Heart left ventricle (tissue), 16 donors: ENCODE measurements around the gene GOSR2. TPM values are rescaled to one million over a fixed set of nuclear protein-coding genes. Genes with fewer than 3 reads are reported as not detected.

ENCODE experiments used
- ATAC-seq, 4 donors: fragments of 200-7000 bp; cut with Tn5 transposase; one replicate each; pipeline ENCODE4 v1.9.1; 2020 to 2022; ENCODE audit warnings: moderate library complexity in 4 of 4, mild to moderate bottlenecking in 3 of 4, moderate number of reproducible peaks in 1 of 4
- DNase-seq, 5 donors: peaks; one replicate each; pipeline ENCODE4 v3.0.0-alpha.2; 2020
- H3K27ac ChIP-seq, 12 donors: fragments of 200-600 bp; sonication (generic) in 4 of 12; one replicate each; pipeline versions ENCODE4 v1.5.0 to v1.8.0; 2016 to 2022; ENCODE audit warnings: mild to moderate bottlenecking in 2 of 12
- H3K27me3 ChIP-seq, 9 donors: fragments of 200-600 bp; sonication (generic) in 2 of 9; one replicate each; pipeline versions ENCODE4 v1.5.1 to v1.8.0; 2016 to 2022; ENCODE audit warnings: mild to moderate bottlenecking in 3 of 9
- H3K36me3 ChIP-seq, 9 donors: fragments of 200-600 bp; sonication (generic) in 2 of 9; one replicate each; pipeline versions ENCODE4 v1.5.0 to v1.8.0; 2018 to 2022; ENCODE audit warnings: mild to moderate bottlenecking in 2 of 9
- H3K4me1 ChIP-seq, 12 donors: fragments of 200-600 bp; sonication (generic) in 4 of 12; one replicate each; pipeline versions ENCODE4 v1.5.0 to v1.8.0; 2016 to 2022; ENCODE audit warnings: mild to moderate bottlenecking in 3 of 12
- H3K4me3 ChIP-seq, 12 donors: fragments of 200-600 bp; sonication (generic) in 4 of 12; one replicate each; pipeline versions ENCODE4 v1.5.0 to v1.8.0; 2017 to 2022; ENCODE audit warnings: mild to moderate bottlenecking in 9 of 12, moderate library complexity in 4 of 12
- H3K9me3 ChIP-seq, 12 donors: fragments of 200-600 bp; sonication (generic) in 4 of 12; one replicate each; pipeline versions ENCODE4 v1.5.0 to v1.8.0; 2016 to 2022; ENCODE audit warnings: mild to moderate bottlenecking in 1 of 12
- CTCF ChIP-seq, 12 donors: fragments of 200-600 bp; sonication (generic) in 4 of 12; IDR thresholded peaks; one replicate each; pipeline versions ENCODE4 v1.5.0 to v1.8.0; 2018 to 2022; ENCODE audit warnings: antibody characterized with exemption in 12 of 12, mild to moderate bottlenecking in 5 of 12
- POLR2A ChIP-seq, 2 donors: fragments of 450-650 bp; IDR thresholded peaks; one replicate each; pipeline ENCODE4 v1.6.1; 2017; ENCODE audit warnings: antibody characterized with exemption in 2 of 2, mild to moderate bottlenecking in 2 of 2, moderate library complexity in 2 of 2
- WGBS, 4 donors: extraction: QIAGEN DNeasy Blood & Tissue Kit in 2 of 4; methylation state at CpG; one replicate each; pipeline versions ENCODE4 v1.1.5 to v1.1.7; 2013 to 2018; 5-methylcytosine and 5-hydroxymethylcytosine counted together
- intact Hi-C, 10 donors: fragments of 100-400 bp; cut with DNase I; formaldehyde crosslinking; loops; one replicate each; pipeline versions ENCODE4 v1.11.1 to v1.14.2; 2022
- polyA plus RNA-seq, 2 donors: library from polyadenylated mRNA; stranded (reverse); fragments of 200-250 nt; gene quantifications; one replicate each; pipeline ENCODE4 v1.2.3, GENCODE V29; 2013
- total RNA-seq, 9 donors: library from RNA; depleted of rRNA in 2 of 9; stranded (reverse); fragments of >200 nt in 2 of 9; fragmentation: NEBNext Ultra II Directional in 3 of 9; extraction: Animal tissue kit (Norgen Biotek cat#: 25700) in 3 of 9; gene quantifications; one replicate each; pipeline versions ENCODE4 v1.1.0 to v1.2.4, GENCODE V29; 2016 to 2023
- donor health status: ischemic (EF 13 %, LVEDD 7.1; RV severe dilation, severe dysfunction).
- donor health status: healthy with polysubstance abuse.
- donor health status: DM: no; HTN: yes; CAD: no.
- donor health status: DM: no; HTN: no; CAD: no.
- donor health status: ischemic (EF 25% LVEDD 6.9; RV normal size, moderate dysfunction).
- donor health status: ischemic (EF 25% LVEDD 5.7; RV mildly dilated, moderate dysfunction).
- donor health status: healthy.
- donor health status: DM: yes; HTN: yes; CAD: no.
- donor health status: ischemic (EF 35%, LVEDD 5.7; RV mildly dilated, moderate dysfunction).
- donor health status: nonischemic (EF 11% LVEDD 7.7; RV severe dilation, severe dysfunction).
- donor health status: DM: yes; HTN: yes; CAD: no.
- donor health status: PGD.
- donor health status: ischemic (EF 29% LVEDD 5.4; RV normal size, mild dysfunction).
- donor health status: nonischemic (EF 23%, LVEDD 6.1; RV moderate dilation, normal function).

Gene GOSR2
- total and polyA plus RNA-seq, 11 donors: 20.9 to 55.1 (median 38.4) TPM

DNA sequence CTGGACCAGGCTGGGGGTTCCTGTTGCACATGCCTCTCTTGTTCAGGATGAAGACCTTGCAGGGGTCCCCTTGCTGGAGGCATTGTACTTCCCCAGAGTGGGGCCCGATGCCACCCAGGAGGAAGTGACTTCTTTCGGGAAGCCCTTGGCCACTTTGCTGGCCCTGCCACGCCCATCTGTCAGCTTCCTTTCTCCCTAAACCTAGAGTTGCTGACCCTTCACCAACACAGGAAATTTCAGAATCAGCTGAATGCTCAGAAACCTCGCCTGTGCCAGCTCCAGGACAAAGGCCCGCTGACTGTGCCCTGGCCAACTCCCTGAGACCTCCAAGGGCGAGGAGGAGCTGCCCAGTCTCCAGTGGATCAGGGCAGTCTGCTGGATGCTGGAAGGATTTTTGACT lies 44.9 kb upstream of the GOSR2 start:
- peak in 3 of 4 donors; percentile 67 to 81 (median 80) for ATAC-seq
- Histone ChIP-seq H3K27me3 (peaks cover 0 to 5% (median 0%) of the 10 kb centered on the region in 9 donors), H3K9me3 (no peaks in the 10 kb centered on the region), H3K4me3 (no peak overlapping the region), H3K4me1 (peaks cover 0 to 40% (median 0%) of the 10 kb centered on the region in 12 donors), H3K36me3 (no peaks in the 10 kb centered on the region), H3K27ac (peak overlapping the region in 9 of 12 donors; percentile 29 to 90 (median 46))
- peak; percentile 42 to 78 (median 70) for DNase-seq
- intact Hi-C loops: loop anchor here in 1 of 10 donors (10.0 kb wide), 1 partner anchor 63 kb away; the partner anchor contains the start of gene WNT3
- no peak for TF ChIP-seq CTCF (IDR thresholded peaks at IDR 0.05)
- no peak for TF ChIP-seq POLR2A (IDR thresholded peaks at IDR 0.05)
- WGBS, 4 donors: 53 to 76% (median 56%) methylated on average over 6 of the region's 6 CpGs

DNA sequence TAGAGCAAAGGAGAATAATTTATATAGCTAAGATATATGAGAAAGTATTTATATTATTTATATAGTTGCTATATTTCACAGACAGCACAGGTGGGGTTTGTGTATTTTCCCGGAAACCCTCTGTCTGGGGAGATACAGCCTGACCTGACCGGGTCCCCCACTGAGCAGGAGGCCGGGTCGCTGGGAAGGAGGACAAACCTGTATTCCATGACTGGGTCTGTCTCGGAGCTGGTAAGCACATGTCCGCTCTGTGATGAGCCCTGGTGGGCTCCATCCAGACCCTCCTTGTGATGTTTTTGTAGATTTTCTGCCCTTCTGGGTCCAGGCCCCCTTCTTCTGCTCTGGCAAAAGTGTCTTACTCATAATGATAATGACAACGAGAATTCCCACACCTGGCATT lies 43.9 kb upstream of the GOSR2 start:
- Histone ChIP-seq H3K36me3 (no peaks in the 10 kb centered on the region), H3K4me3 (no peak overlapping the region), H3K27ac (peak overlapping the region in 1 of 12 donors; percentile 90), H3K4me1 (peaks cover 0 to 40% (median 0%) of the 10 kb centered on the region in 12 donors), H3K9me3 (no peaks in the 10 kb centered on the region), H3K27me3 (peaks cover 0 to 16% (median 0%) of the 10 kb centered on the region in 9 donors)
- TF ChIP-seq CTCF (IDR thresholded peaks at IDR 0.05) (no peak), POLR2A (IDR thresholded peaks at IDR 0.05) (no peak)
- DNase-seq (no peak), ATAC-seq (no peak)
- intact Hi-C loops: loop anchor here in 1 of 10 donors (10.0 kb wide), 1 partner anchor 64 kb away; the partner anchor contains the start of gene WNT3
- WGBS, 4 donors: 78 to 86% (median 84%) methylated on average over 7 of the region's 7 CpGs

DNA sequence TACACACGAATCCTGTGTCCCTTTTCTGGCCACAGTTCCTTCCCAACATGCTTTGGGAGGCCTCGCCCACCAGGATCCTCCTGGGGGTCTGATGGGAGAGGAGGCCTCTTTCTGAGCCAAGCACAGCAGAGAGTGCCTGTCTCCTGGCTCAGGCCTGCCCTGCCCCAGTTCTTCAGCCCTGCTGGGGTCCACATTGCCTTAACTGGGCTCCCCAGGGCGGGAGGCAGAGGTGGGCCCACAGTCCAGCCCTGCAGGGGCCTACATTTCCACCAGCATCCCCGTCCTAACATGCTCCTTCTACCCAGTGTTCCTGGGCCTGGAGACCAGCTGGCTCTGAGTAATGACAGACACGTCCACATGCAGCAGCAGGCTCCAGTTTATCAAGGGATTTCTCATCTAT lies 41.9 kb upstream of the GOSR2 start:
- H3K4me3 ChIP-seq: no peak overlapping the region
- no peak for DNase-seq
- H3K9me3 ChIP-seq: no peaks in the 10 kb centered on the region
- H3K36me3 ChIP-seq: no peaks in the 10 kb centered on the region
- intact Hi-C loops: no loop called here
- no peak for TF ChIP-seq CTCF (IDR thresholded peaks at IDR 0.05)
- TF ChIP-seq POLR2A (IDR thresholded peaks at IDR 0.05): no peak
- 81 to 88% (median 85%) methylated on average over 5 of the region's 5 CpGs for WGBS, 4 donors
- no peak for ATAC-seq
- peaks cover 0 to 25% (median 0%) of the 10 kb centered on the region in 9 donors for H3K27me3 ChIP-seq
- no peak overlapping the region for H3K27ac ChIP-seq
- H3K4me1 ChIP-seq: peaks cover 0 to 33% (median 0%) of the 10 kb centered on the region in 12 donors

GRCh38 chr17:46882666-46883065 lies 40.3 kb upstream of the GOSR2 start:
- Histone ChIP-seq H3K36me3 (no peaks in the 10 kb centered on the region), H3K27me3 (peaks cover 0 to 26% (median 0%) of the 10 kb centered on the region in 9 donors), H3K4me3 (no peak overlapping the region), H3K4me1 (peaks cover 0 to 16% (median 0%) of the 10 kb centered on the region in 12 donors), H3K9me3 (no peaks in the 10 kb centered on the region), H3K27ac (no peak overlapping the region)
- 82 to 90% (median 88%) methylated on average over 8 of the region's 8 CpGs for WGBS, 4 donors
- intact Hi-C loops: no loop called here
- no peak for DNase-seq
- TF ChIP-seq POLR2A (IDR thresholded peaks at IDR 0.05) (no peak), CTCF (IDR thresholded peaks at IDR 0.05) (no peak)
- no peak for ATAC-seq
